ENCODE measurements around the gene MTCL1. TPM values are rescaled to one million over a fixed set of nuclear protein-coding genes. Genes with fewer than 3 reads are reported as not detected.

MTCL1 gene
- total RNA-seq, 2 donors from 2014 or later, result 0.64 to 0.95 TPM

- Mint-ChIP-seq H3K4me3 (no peak overlapping the region), H3K36me3 (ENCODE audit: low read depth) (no peaks in the 10 kb centered on the region), H3K27ac (no peak overlapping the region), H3K9me3 (no peaks in the 10 kb centered on the region), H3K4me1 (no peaks in the 10 kb centered on the region), H3K27me3 (peaks cover 18% of the 10 kb centered on the region)
- no peak for ATAC-seq (replicated peaks)
Observed at GRCh38 chr18:8713691-8714090, 8.3 kb downstream of the MTCL1 start.

DNA sequence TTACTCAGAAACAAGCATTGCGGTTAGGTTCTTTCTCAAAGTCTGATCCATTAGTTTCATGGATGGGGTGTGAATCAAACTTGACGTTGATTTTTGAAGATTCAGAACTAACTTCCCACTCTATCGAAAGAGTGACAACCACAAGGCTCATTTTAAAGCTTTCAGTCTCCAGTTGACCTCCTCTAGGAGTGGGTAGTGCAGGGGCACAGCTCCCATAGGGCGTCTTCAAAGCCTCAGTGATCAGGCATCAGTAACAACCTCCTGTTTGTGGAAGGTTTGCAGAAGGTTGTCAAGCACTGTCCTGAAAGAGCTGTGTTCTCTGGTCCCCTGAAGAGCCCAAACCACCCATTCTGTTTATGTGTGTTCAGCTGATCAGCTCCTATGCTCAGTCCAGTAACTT lies 10.2 kb downstream of the MTCL1 start:
- no peaks in the 10 kb centered on the region for H3K36me3 Mint-ChIP-seq (ENCODE audit: low read depth)
- H3K4me3 Mint-ChIP-seq, result no peak overlapping the region
- H3K4me1 Mint-ChIP-seq, result no peaks in the 10 kb centered on the region
- H3K9me3 Mint-ChIP-seq, result no peaks in the 10 kb centered on the region
- peaks cover 18% of the 10 kb centered on the region for H3K27me3 Mint-ChIP-seq
- ATAC-seq (replicated peaks), result peak; percentile 85
- no peak overlapping the region for H3K27ac Mint-ChIP-seq

DNA sequence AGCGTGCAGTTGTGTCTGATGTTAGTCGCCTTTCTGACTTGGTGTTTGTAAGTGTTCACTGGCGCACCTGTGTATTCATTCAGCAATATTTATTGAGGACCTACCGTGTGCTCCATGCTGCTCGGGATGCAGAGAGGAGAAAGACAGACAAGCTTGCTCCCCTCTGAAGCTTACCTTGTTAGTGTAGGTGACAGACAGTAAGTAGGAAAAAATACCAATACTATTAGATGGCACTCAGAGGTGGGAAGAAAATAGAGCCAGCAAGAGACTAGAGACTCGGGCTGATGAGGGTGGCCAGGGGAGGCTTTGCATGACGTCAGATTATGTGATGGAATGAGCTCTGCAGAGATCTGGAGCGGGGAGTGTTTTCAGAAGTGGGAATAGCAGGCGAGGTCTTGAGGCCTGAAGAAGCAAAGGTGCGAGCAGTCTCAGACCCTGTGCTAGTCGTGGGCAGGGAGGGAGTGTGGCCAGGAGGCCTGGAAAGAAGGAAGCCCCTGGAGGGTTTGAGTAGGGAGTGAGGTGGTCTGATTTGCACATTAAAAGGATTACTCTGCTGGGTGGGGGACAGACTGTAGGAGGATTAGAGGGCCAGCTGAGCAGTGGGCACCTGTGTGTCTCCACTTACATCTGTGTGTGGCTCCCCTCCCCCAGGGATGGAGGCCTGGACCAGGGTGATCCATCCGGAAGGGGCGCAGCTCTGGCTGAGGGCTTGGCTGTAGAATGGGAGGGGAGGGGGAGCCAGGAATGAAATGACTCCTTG lies 11.8 kb downstream of the MTCL1 start:
- Mint-ChIP-seq H3K4me1 (no peaks in the 10 kb centered on the region), H3K9me3 (no peaks in the 10 kb centered on the region), H3K27ac (no peak overlapping the region), H3K4me3 (no peak overlapping the region), H3K27me3 (peaks cover 18% of the 10 kb centered on the region), H3K36me3 (ENCODE audit: low read depth) (no peaks in the 10 kb centered on the region)
- no peak for ATAC-seq (replicated peaks)

DNA sequence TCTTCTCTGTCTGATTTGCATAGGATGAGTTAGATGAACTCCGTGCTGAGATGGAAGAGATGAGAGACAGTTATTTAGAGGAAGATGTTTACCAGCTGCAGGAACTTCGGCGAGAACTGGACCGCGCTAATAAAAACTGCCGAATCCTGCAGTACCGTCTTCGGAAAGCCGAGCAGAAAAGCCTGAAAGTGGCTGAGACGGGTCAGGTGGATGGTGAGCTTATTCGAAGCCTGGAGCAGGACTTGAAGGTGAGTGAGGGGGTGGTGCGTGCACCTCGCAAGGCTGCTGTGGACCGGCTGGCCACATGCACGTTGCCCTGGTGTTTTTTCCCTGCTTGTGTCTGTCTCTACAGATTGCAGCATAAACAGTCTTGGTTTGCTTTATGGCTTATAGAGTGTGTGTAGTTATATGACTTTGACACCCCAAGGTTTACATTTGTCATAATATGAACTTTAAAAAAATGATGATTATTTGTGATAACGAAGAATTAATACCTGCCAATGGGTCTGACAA lies 13.1 kb downstream of the MTCL1 start:
- Mint-ChIP-seq H3K9me3 (no peaks in the 10 kb centered on the region), H3K36me3 (ENCODE audit: low read depth) (no peaks in the 10 kb centered on the region), H3K27me3 (peaks cover 15% of the 10 kb centered on the region), H3K4me3 (no peak overlapping the region), H3K27ac (no peak overlapping the region), H3K4me1 (no peaks in the 10 kb centered on the region)
- ATAC-seq (replicated peaks), result no peak

GRCh38 chr18:8719192-8719591 lies 13.8 kb downstream of the MTCL1 start:
- Mint-ChIP-seq H3K27ac (no peak overlapping the region), H3K4me1 (no peaks in the 10 kb centered on the region), H3K4me3 (no peak overlapping the region), H3K9me3 (no peaks in the 10 kb centered on the region), H3K27me3 (peaks cover 14% of the 10 kb centered on the region), H3K36me3 (ENCODE audit: low read depth) (no peaks in the 10 kb centered on the region)
- no peak for ATAC-seq (replicated peaks)

GRCh38 chr18:8720141-8720540 lies 14.8 kb downstream of the MTCL1 start:
- Mint-ChIP-seq H3K4me1 (no peaks in the 10 kb centered on the region), H3K9me3 (no peaks in the 10 kb centered on the region), H3K27me3 (peaks cover 12% of the 10 kb centered on the region), H3K4me3 (no peak overlapping the region), H3K36me3 (ENCODE audit: low read depth) (no peaks in the 10 kb centered on the region), H3K27ac (no peak overlapping the region)
- ATAC-seq (replicated peaks), result no peak

DNA sequence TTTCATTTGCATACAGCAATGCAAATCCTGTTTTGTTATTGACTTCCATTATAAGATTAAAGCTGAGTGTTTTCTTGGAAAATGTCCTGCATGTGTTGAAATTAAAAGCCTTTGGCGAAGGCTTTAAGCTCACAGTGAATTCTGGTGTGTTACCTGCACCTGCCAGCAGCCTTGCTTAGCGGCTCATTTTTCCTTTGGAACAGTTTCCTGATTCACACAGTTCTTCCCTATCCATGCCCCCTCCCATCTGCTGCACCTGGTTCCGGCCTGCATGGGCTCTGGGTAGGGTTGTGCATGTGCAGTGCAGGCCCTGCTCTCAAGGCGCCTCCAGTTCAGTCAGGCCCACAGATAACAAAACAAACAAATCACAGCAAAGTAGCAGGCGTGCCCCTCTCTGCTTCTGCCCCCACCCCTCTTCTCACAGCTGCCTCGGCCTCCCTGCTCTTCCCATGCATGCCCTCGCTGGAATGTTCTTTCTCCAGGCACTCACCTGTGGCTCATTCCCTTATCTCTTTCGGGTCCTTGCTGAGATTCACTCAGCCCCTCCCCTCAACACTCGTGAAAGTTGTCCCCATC lies 15.8 kb downstream of the MTCL1 start:
- no peaks in the 10 kb centered on the region for H3K4me1 Mint-ChIP-seq
- no peak overlapping the region for H3K4me3 Mint-ChIP-seq
- H3K27me3 Mint-ChIP-seq, result peaks cover 6% of the 10 kb centered on the region
- no peaks in the 10 kb centered on the region for H3K9me3 Mint-ChIP-seq
- ATAC-seq (replicated peaks), result no peak
- H3K36me3 Mint-ChIP-seq (ENCODE audit: low read depth), result no peaks in the 10 kb centered on the region
- no peak overlapping the region for H3K27ac Mint-ChIP-seq

DNA sequence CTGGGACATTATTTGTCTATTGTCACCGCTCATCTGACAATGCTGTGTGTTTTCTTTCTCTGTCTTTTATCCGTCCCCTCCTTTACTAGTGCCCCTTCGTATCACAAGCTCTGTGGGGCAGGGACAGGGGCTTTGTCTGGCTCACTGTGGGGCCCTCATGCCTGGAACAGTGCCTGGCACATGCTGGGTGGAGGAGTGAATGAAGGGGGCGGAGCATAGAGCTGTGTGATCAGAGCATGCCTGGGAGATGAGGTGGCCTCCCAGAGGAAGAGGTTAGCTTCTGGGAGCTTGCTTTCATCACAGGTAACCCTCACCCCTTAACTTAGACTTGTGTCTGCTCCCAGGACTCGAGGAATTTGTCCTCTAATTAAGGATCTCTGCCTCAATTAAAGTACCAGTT lies 16.4 kb downstream of the MTCL1 start:
- peaks cover 6% of the 10 kb centered on the region for H3K27me3 Mint-ChIP-seq

DNA sequence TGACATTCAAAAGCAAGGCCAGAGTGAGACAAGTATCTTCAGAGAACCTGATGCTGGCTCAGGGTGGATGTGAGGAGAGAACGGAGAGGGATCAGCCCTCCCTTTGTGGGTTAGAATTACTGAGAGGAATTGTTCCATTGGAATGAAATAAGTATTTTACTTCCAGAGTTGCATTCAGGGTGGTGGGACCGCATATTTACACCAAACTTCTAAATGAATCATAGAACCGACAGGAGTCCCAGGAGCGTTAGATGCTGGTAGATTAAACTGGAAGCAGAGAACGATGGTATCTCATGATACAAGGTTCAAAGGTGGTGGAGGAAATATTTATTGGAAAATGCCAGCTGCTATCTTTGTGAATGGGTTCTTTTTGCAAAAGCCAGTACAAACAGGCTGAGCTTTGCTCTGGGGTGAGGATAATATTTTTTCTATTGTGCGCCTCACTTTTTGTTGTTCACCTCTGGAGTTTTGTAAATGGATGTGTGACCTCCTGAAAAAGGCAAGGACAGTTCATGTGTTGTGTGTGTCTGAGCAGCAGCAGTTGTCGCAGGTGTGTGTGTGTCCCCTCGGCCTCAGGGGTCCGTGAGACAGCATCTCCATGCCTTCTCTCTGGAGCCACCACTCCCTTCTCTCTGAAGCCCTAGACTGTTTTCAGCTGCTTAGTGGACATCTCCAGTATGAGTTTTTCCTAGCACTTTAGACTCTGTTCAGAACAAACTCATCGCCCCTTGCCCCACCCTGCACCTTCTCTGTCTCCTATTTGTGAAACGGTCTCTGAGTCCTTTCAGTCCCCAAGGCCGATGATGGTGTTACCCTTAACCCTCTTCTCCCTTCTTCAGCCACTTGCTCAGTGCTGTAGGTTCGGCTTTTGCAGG lies 17.8 kb downstream of the MTCL1 start:
- Mint-ChIP-seq H3K36me3 (ENCODE audit: low read depth) (no peaks in the 10 kb centered on the region), H3K4me1 (peaks cover 6% of the 10 kb centered on the region), H3K27me3 (no peaks in the 10 kb centered on the region), H3K27ac (no peak overlapping the region), H3K9me3 (no peaks in the 10 kb centered on the region), H3K4me3 (no peak overlapping the region)
- ATAC-seq (replicated peaks), result no peak

More for the DNA sequence above, 16.4 kb downstream of the MTCL1 start:
- Mint-ChIP-seq H3K27ac (no peak overlapping the region), H3K9me3 (no peaks in the 10 kb centered on the region), H3K4me3 (no peak overlapping the region), H3K4me1 (no peaks in the 10 kb centered on the region), H3K36me3 (ENCODE audit: low read depth) (no peaks in the 10 kb centered on the region)
- no peak for ATAC-seq (replicated peaks)

GRCh38 chr18:8724452-8724851 lies 19.1 kb downstream of the MTCL1 start:
- H3K27ac Mint-ChIP-seq, result no peak overlapping the region
- H3K36me3 Mint-ChIP-seq (ENCODE audit: low read depth), result no peaks in the 10 kb centered on the region
- peaks cover 6% of the 10 kb centered on the region for H3K4me1 Mint-ChIP-seq
- no peaks in the 10 kb centered on the region for H3K9me3 Mint-ChIP-seq
- no peaks in the 10 kb centered on the region for H3K27me3 Mint-ChIP-seq
- no peak for ATAC-seq (replicated peaks)
- H3K4me3 Mint-ChIP-seq, result no peak overlapping the region

DNA sequence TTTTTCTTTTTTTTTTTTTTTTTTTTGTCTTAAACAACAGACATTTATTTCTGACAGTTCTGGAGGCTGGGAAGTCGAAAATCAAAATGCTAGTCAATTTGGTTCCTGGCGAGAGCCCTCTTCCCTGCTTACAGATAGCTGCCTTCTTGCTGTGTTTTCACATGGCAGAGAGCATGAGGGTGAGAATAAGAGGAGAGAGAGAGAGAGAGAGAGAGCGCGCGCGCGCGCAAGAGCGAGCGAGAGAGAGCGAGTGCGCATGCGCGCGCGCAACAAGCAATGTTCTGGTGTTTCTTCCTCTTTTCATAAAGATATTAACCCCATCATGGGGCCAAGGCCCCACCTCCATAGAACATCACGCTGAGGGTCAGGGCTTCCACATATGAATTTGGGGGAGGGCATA lies 20.9 kb downstream of the MTCL1 start:
- Mint-ChIP-seq H3K36me3 (ENCODE audit: low read depth) (no peaks in the 10 kb centered on the region), H3K4me1 (peaks cover 6% of the 10 kb centered on the region), H3K9me3 (no peaks in the 10 kb centered on the region), H3K27ac (no peak overlapping the region), H3K4me3 (no peak overlapping the region), H3K27me3 (no peaks in the 10 kb centered on the region)
- no peak for ATAC-seq (replicated peaks)

- Mint-ChIP-seq H3K27ac (no peak overlapping the region), H3K4me3 (no peak overlapping the region), H3K4me1 (peaks cover 6% of the 10 kb centered on the region), H3K27me3 (no peaks in the 10 kb centered on the region), H3K9me3 (no peaks in the 10 kb centered on the region), H3K36me3 (ENCODE audit: low read depth) (no peaks in the 10 kb centered on the region)
- no peak for ATAC-seq (replicated peaks)
Observed at GRCh38 chr18:8726963-8727705, 21.8 kb downstream of the MTCL1 start.

DNA sequence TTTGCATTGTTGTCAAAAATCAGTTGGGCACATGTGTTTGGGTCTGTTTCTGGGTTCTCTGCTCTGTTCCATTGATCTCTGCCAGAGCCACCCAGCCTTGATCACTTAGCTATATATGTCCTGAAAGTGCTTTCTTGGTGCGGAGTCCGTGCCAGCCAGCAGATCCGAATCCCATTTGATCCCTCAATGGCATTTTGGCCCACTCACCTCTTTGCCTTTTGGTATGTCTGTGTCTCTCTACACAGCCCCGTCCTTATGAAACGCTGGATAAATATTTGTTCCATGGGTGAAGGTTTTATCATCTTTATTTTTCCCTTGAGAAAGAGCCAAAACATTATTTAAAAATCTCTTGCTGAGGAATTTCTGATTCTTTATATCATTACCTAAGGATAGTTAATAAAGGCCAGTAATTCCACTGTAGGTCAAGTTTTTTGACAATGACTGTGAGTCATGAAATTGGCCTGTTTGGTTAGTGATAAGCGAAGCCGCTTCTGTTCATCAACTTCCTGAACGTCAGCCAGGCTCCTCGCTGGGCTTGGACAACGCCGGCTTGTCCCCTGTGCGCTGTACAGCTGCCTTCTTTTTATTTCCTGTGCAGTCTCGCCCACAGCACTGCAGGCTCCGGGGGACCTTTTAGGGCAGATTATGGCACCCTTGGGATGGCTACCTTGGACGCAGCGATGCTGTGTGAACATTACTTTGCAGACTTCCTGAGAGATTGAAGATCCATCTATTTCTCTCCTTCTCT lies 24.9 kb downstream of the MTCL1 start:
- H3K27ac Mint-ChIP-seq, result no peak overlapping the region
- H3K27me3 Mint-ChIP-seq, result peaks cover 5% of the 10 kb centered on the region
- no peaks in the 10 kb centered on the region for H3K36me3 Mint-ChIP-seq (ENCODE audit: low read depth)
- H3K4me3 Mint-ChIP-seq, result no peak overlapping the region
- ATAC-seq (replicated peaks), result no peak
- H3K9me3 Mint-ChIP-seq, result no peaks in the 10 kb centered on the region
- H3K4me1 Mint-ChIP-seq, result peaks cover 6% of the 10 kb centered on the region
